Epidermal melanocyte (primary cell): ENCODE data around the gene TMPO.
"Not testable (repeated sequence)": the region's sequence is repeated elsewhere in the genome, so short reads cannot be mapped to it uniquely, and the experiment has no call there.

Experiments used
- DNase-seq: peaks from one replicate; pipeline ENCODE4 v3.0.0; 2011; ENCODE audit warnings: low spot score; ENCODE audit not compliant: insufficient read length

TMPO gene

GRCh38 chr12:98515287-98516110, at the start of gene TMPO:
TMPO (plus strand) TSS chr12:98515590; CDS start chr12:98515868, 278 bp downstream.
- peak; percentile 86 for DNase-seq

GRCh38 chr12:98465950-98466602, 49.3 kb upstream of the TMPO start:
- no peak for DNase-seq

GRCh38 chr12:98466640-98467400, 48.6 kb upstream of the TMPO start:
- DNase-seq: no peak

GRCh38 chr12:98469109-98469508, 46.3 kb upstream of the TMPO start:
- no peak for DNase-seq

GRCh38 chr12:98470469-98471082, 44.8 kb upstream of the TMPO start:
- DNase-seq: no peak

- no peak for DNase-seq
Observed at GRCh38 chr12:98471085-98471484, 44.3 kb upstream of the TMPO start.

- no peak for DNase-seq
Observed at GRCh38 chr12:98475565-98475908, 39.9 kb upstream of the TMPO start.

- DNase-seq: no peak
Observed at GRCh38 chr12:98478606-98479005, 36.8 kb upstream of the TMPO start.

- DNase-seq: no peak
Observed at GRCh38 chr12:98483621-98484503, 31.5 kb upstream of the TMPO start.

- DNase-seq: no peak
Observed at GRCh38 chr12:98485792-98486340, 29.5 kb upstream of the TMPO start.

GRCh38 chr12:98488416-98488815, 27.0 kb upstream of the TMPO start:
- not testable (repeated sequence) for DNase-seq

GRCh38 chr12:98489176-98489575, 26.2 kb upstream of the TMPO start:
- DNase-seq: no peak

- DNase-seq: peak; percentile 44
Observed at GRCh38 chr12:98490501-98491453, 24.6 kb upstream of the TMPO start.

GRCh38 chr12:98492580-98493140, 22.7 kb upstream of the TMPO start:
- no peak for DNase-seq

- DNase-seq: not testable (repeated sequence)
Observed at GRCh38 chr12:98501266-98501629, 14.1 kb upstream of the TMPO start.

GRCh38 chr12:98503342-98503591, 12.1 kb upstream of the TMPO start:
- DNase-seq: peak; percentile 65

- peak; percentile 64 for DNase-seq
Observed at GRCh38 chr12:98503592-98504367, 11.6 kb upstream of the TMPO start.

GRCh38 chr12:98504368-98504617, 11.1 kb upstream of the TMPO start:
- no peak for DNase-seq

GRCh38 chr12:98509063-98509462, 6.3 kb upstream of the TMPO start:
- no peak for DNase-seq
